ENCODE measurements around the gene FXYD3.

- TF ChIP-seq EP300 (IDR thresholded peaks at IDR 0.05) (no peak), CTCF (IDR thresholded peaks at IDR 0.05) (no peak)
Measured at GRCh38 chr19:35104361-35104760, 11.3 kb upstream of the FXYD3 start.

Data from gastroesophageal sphincter (tissue), 3 donors.